GM13977 (cell line): ENCODE data around the gene DENND1A.

Experiments
- DNase-seq: peaks from one replicate; pipeline ENCODE4 v3.0.0; 2012; ENCODE audit warnings: low spot score
- in situ Hi-C: fragments of 300-500 bp; cut with MboI; formaldehyde crosslinking; loops from one replicate; pipeline ENCODE4 v1.12.0; 2022; ENCODE audit warnings: low sequenced_read_pairs, low pct_unique_long_range_greater_than_20kb, mixed read lengths, inconsistent platforms; ENCODE audit not compliant: unreplicated experiment
- TF ChIP-seq, protein P1 (sequence below): IDR thresholded peaks from 2 replicates; pipeline ENCODE4 v1.5.1; 2012; ENCODE audit warnings: mild to moderate bottlenecking, control low read depth; ENCODE audit not compliant: insufficient read depth; ENCODE audit errors: extremely low read depth, missing control alignments

DENND1A gene

DNA sequence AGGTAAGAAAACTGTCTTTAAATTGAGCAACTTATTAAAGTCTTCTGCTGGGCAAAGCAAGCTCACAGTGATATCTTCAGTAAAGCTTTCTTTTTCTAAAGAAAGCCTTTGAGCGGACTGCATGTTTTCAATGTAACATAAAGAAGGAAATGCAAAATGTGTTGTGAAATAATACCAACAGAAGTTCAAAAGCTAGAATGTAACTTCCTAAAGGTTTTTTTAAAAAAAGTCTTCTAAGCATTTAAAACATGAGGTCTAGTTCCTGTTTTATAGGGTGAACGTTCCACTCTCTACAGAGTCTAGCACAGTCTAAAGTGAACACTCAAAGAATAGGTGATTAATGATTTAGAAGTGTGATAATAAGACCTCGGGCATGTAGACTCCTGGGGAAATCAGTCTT is 62.9 kb downstream of the DENND1A start:
- in situ Hi-C loops, result no loop called here
- no peak for DNase-seq
- TF ChIP-seq, protein P1, sequence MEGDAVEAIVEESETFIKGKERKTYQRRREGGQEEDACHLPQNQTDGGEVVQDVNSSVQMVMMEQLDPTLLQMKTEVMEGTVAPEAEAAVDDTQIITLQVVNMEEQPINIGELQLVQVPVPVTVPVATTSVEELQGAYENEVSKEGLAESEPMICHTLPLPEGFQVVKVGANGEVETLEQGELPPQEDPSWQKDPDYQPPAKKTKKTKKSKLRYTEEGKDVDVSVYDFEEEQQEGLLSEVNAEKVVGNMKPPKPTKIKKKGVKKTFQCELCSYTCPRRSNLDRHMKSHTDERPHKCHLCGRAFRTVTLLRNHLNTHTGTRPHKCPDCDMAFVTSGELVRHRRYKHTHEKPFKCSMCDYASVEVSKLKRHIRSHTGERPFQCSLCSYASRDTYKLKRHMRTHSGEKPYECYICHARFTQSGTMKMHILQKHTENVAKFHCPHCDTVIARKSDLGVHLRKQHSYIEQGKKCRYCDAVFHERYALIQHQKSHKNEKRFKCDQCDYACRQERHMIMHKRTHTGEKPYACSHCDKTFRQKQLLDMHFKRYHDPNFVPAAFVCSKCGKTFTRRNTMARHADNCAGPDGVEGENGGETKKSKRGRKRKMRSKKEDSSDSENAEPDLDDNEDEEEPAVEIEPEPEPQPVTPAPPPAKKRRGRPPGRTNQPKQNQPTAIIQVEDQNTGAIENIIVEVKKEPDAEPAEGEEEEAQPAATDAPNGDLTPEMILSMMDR, result no peak

DNA sequence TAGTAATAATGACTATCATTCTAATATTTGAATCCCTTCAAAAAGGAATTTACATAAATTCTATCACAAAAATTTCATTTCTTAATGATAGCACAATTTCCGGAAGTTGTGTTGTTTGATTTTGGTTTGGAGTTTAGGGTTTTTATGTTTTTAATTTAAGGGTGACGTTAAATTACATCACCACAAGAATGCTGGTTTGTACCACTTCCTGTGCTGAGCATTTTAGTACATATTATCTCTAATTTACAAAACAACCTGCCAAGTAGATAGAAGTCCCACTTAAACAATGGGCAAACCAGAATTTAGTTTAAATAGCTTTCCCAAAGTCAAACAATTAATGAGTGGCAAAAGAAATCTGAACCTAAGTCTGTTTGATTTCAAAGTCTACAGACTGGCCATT is 63.4 kb downstream of the DENND1A start:
- in situ Hi-C loops, result no loop called here
- DNase-seq, result no peak
- TF ChIP-seq, protein P1, result no peak

DNA sequence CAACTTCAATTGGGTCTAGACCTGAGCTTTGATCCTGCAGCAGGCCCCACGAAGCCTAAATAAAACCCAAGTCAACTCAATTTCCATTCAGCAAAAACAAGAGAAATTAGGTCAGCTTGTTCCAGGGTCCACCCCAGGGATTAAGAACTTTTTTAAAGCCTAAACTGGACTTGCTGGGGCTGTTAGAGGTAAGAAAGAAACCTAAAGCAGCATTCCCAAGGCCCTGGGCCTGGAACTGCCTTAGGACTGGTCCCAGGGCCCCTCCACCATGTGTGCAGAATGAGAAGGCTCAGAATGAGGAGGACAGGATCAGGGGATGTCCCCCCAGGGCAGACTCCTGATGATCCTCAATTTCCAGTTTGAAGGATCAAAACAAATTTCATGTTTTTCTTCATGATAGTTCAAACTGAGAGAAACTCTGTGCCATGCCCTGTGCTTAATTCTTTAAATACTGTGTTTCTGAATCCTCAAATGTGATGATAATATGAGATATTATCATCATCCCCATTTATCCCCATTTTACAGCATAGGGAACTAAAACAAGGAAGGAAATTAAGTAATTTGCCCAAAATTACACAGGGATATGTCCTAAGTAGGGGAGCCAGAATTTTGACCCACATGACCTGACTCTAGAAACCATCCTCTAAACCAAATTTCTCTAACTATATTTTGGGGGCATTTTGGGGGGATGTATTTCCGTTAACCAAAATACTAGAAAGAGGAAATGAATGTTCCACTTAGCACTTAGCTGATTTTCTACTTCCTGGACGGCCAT is 64.5 kb downstream of the DENND1A start:
- no peak for DNase-seq
- in situ Hi-C loops, result no loop called here

DNA sequence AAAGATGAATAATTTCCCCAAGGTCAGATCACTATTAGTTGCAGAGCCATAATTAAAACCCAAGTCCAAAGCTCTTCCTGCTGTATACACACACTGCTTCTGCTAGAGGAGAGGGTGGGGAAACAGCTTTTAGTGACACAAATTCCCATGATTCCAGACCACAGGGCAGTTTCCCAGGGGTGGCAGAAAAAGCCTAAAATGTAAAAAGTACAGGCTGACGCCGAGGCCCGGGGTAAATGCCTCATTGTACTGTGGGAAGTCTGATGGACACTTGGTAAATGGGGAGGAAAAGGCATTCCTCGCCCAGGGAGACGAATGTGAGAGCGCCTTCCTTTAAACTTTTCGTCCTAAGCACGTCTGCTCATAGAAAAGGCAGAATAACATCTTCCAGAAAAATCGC is 65.7 kb downstream of the DENND1A start:
- in situ Hi-C loops, result no loop called here
- no peak for DNase-seq
- TF ChIP-seq, protein P1, result no peak

More for the DNA sequence above, 64.5 kb downstream of the DENND1A start:
- TF ChIP-seq, protein P1, result no peak

DNA sequence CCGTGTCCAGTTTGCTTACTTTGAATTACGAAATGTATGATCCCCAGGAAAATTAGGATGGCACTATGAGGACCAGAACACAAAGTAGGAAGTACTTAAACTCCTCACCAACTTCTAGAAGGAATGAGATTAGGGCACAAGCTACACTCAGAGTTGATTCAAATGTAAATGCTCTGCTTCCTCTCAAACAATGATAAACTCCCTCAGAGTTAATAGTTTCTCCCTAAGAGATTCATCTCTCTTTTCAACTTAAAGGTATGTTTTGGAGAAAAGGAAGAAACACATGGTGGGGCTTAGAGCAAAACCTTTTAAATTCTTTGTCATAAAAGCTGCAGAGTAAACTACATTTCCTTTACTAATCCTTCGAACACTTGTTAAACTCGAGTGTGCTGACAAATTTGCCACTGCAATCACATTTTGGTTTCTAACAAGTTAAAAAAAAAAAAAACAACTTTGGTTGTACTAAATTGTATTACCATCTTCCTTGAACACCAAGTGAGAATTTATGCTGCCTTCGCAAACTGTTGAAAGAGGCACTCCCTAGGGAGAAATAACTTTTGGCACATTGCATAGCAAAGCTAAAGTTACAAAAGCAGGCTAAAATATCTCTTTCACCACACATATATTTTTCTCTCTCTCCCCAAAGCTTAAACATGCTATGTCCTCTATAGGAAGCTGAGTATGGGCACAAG is 66.6 kb downstream of the DENND1A start:
- TF ChIP-seq, protein P1, result no peak
- in situ Hi-C loops, result no loop called here
- DNase-seq, result no peak

GRCh38 chr9:123861756-123862120 is 68.2 kb downstream of the DENND1A start:
- TF ChIP-seq, protein P1, result no peak
- DNase-seq, result no peak
- in situ Hi-C loops, result no loop called here
